ENCODE data around the gene RHOF. TPM values are rescaled to one million over a fixed set of nuclear protein-coding genes. Genes with fewer than 3 reads are reported as not detected.

Gene RHOF
- total and polyA plus RNA-seq, 2 of the 13 experiments (the other 11 are each of a cell fraction or from before 2014, with no cell fraction given): 14.6 to 32.2 TPM

- TF ChIP-seq ZNF407 (CRISPR knock-in tag; IDR thresholded peaks at IDR 0.05; ENCODE audit: not compliant biosample characterization) (peak; percentile 33), MAF1 (CRISPR knock-in tag; IDR thresholded peaks at IDR 0.05; ENCODE audit: borderline replicate concordance) (peak; percentile 65; the same call in 1 of the 2 replicates), TCF7L2 (IDR thresholded peaks at IDR 0.05; ENCODE audit: low read depth, low read length) (no peak), ZNF530 (CRISPR knock-in tag; IDR thresholded peaks at IDR 0.05; ENCODE audit: low read depth) (no peak), HOXA5 (CRISPR knock-in tag; IDR thresholded peaks at IDR 0.05) (peak; percentile 86), BORCS8-MEF2B (CRISPR knock-in tag; IDR thresholded peaks at IDR 0.05) (no peak), NCOA5 (CRISPR knock-in tag; IDR thresholded peaks at IDR 0.05) (no peak), CBX1 (IDR thresholded peaks at IDR 0.05; ENCODE audit: low read depth) (no peak), ZNF124 (CRISPR knock-in tag; IDR thresholded peaks at IDR 0.05) (no peak), ZNF33B (CRISPR knock-in tag; IDR thresholded peaks at IDR 0.05) (no peak), RBM39 (IDR thresholded peaks at IDR 0.05; ENCODE audit: low read depth, low read length, poor library complexity, severe bottlenecking) (peak; percentile 74), ATF3 (CRISPR knock-in tag; IDR thresholded peaks at IDR 0.05) (no peak; the same call in 1 of the 2 replicates), MTA3 (CRISPR knock-in tag; IDR thresholded peaks at IDR 0.05) (no peak), SRSF9 (IDR thresholded peaks at IDR 0.05; ENCODE audit: borderline replicate concordance, insufficient read depth, low read depth, low read length, poor library complexity, severe bottlenecking) (no peak), ARID2 (CRISPR knock-in tag; IDR thresholded peaks at IDR 0.05; ENCODE audit: borderline replicate concordance) (no peak), ZMAT5 (CRISPR knock-in tag; IDR thresholded peaks at IDR 0.05; ENCODE audit: borderline replicate concordance, low read depth) (no peak), NFKBIZ (CRISPR knock-in tag; IDR thresholded peaks at IDR 0.05) (no peak; the same call in 1 of the 2 replicates), E2F2 (CRISPR knock-in tag; IDR thresholded peaks at IDR 0.05; ENCODE audit: borderline replicate concordance) (no peak)
These were observed 6.6 kb upstream of the RHOF start (continued) for GRCh38 chr12:121799842-121800693.

Data from HepG2 (cell line).